ENCODE measurements around the gene POC1B. TPM values are rescaled to one million over a fixed set of nuclear protein-coding genes. Genes with fewer than 3 reads are reported as not detected.
A peak's percentile ranks its signal among the peaks of the same experiment; 100 is the strongest.

Gene POC1B
- total RNA-seq, 8 experiments from 2014 or later: 6.3 to 22.3 (median 9.7) TPM

DNA sequence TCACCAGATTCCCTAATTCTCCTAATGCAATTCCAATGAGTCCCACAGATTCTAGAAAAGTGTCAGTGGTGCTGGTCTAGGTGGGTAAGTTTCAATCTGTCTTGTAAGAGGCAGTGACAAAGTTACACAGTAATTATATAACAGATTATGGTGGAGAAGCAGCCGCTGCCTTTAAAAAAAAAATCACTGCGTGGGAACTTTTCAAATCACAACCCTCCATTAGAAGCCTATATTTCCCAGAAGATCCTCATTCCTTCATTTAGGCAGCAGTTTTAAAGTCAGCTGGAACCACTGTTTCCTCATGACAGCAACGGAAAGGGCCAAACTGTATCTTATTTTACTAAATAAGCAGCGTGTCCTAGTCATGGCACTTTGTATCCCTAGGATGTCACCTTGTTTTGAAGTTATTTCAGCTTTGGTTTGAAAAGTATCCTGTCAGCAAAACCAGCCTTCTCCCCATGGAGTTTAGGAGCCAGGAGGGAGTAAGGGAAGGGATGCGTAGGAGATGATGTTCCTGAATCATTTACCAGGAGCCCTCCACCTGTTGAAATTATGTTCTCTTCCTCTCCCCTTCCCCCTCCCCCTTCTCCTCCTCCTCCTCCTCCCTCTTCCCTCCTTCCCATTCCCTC lies 145.9 kb downstream of the POC1B start:
- 50 to 100% (median 93%) methylated on average over 1 to 5 of the region's 5 CpGs; no CpG with 5 or more reads in 2 of the 10 experiments for WGBS, 10 experiments
- peaks cover 7 to 12% of the 10 kb centered on the region in 2 donors for H3K4me1 ChIP-seq (replicated peaks in 1 of 2)
- ATAC-seq (replicated peaks in 6 of 8): no peak
- no peak overlapping the region for H3K27ac ChIP-seq
- no peak overlapping the region for H3K4me3 ChIP-seq
- in situ Hi-C loops (cut with MboI; ENCODE audit: low pct_unique_long_range_greater_than_20kb in 2 of 9, low sequenced_read_pairs in 9 of 9, unreplicated experiment in 9 of 9): no loop called here

DNA sequence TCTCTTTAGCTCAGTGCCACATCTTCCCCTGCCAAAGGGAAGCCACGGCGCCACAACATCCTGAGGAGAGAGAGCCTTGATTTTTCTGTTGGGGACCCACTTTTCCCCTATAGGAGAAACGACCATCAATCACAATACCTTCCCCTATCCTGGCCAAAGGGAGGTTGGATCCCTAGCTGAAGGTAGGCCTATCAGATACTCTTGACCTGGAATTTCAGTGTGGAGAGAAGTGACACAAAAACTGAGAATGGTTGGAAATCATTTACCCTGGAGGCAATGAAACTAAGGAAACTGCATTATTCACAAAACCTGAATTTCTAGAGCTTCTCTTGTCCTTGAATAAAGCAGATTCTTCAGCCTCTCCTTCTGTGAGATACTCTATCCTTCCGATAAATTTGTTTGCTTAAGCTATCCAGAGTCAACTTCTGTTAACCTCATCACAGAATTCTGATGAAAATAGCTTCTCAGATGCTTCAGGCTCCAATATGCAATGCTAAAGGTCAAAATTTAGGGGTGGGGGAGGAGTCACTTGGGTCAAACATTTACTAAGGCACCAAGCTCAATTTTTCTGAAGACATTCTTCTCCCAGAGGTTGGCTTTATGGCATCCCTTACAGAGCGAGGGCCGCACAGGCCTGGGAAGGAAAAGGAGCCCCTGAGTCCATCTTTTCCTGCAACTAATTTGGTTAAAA lies 146.6 kb downstream of the POC1B start:
- in situ Hi-C loops (cut with MboI; ENCODE audit: low pct_unique_long_range_greater_than_20kb in 2 of 9, low sequenced_read_pairs in 9 of 9, unreplicated experiment in 9 of 9): no loop called here
- 56 to 95% (median 71%) methylated on average over 1 to 6 of the region's 6 CpGs; no CpG with 5 or more reads in 1 of the 10 experiments for WGBS, 10 experiments
- Histone ChIP-seq H3K4me3 (no peak overlapping the region), H3K27ac (no peak overlapping the region), H3K4me1 (replicated peaks in 1 of 2) (peaks cover 5 to 10% of the 10 kb centered on the region in 2 donors)
- ATAC-seq (replicated peaks in 6 of 8): peak in 2 of 8 experiments; percentile 12 to 38

DNA sequence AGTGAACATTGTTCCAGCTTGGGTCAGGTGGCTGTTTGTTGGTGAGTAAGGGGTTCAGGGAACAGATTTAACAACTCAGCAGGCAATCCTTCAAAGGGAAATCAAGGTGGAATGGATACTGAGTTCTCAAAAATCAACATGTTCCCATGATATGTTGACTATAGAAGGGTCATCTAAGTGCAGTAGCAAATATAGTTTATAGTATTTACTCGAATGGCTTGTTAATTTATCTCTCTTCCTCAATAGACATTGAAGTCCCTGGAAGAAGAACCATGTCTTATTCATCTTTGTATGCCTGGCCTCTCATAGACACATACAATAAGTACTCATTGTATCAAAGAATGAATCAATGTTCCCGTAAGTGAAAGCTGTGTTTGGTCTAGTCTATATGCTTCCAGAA lies 149.0 kb downstream of the POC1B start:
- no peak overlapping the region for H3K27ac ChIP-seq
- 85 to 100% (median 100%) methylated on average over 1 to 2 of the region's 2 CpGs; no CpG with 5 or more reads in 3 of the 10 experiments for WGBS, 10 experiments
- H3K4me1 ChIP-seq (replicated peaks in 1 of 2): no peaks in the 10 kb centered on the region
- ATAC-seq (replicated peaks in 6 of 8): no peak
- H3K4me3 ChIP-seq: no peak overlapping the region
- in situ Hi-C loops (cut with MboI; ENCODE audit: low pct_unique_long_range_greater_than_20kb in 2 of 9, low sequenced_read_pairs in 9 of 9, unreplicated experiment in 9 of 9): no loop called here

DNA sequence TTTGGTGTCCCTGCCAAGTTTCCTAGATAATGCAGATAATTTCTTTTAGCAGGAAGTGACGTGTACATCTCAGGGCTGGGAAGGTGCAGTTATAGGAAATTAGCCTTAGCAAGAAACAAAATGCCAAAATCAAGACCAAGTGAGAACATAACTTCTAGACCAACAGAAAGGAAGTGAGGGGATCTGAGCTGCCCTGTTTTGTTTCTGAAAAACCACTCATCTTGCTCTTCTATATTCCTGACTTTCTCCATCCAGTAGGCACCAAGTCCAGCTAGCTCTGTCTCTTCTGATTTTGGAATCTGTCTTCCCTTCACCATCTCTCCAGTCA lies 149.7 kb downstream of the POC1B start:
- no peaks in the 10 kb centered on the region for H3K4me1 ChIP-seq (replicated peaks in 1 of 2)
- 80 to 100% (median 100%) methylated on average over 1 of the region's 1 CpG; no CpG with 5 or more reads in 5 of the 10 experiments for WGBS, 10 experiments
- no peak for ATAC-seq (replicated peaks in 6 of 8)
- no peak overlapping the region for H3K4me3 ChIP-seq
- in situ Hi-C loops (cut with MboI; ENCODE audit: low pct_unique_long_range_greater_than_20kb in 2 of 9, low sequenced_read_pairs in 9 of 9, unreplicated experiment in 9 of 9): no loop called here
- H3K27ac ChIP-seq: no peak overlapping the region

DNA sequence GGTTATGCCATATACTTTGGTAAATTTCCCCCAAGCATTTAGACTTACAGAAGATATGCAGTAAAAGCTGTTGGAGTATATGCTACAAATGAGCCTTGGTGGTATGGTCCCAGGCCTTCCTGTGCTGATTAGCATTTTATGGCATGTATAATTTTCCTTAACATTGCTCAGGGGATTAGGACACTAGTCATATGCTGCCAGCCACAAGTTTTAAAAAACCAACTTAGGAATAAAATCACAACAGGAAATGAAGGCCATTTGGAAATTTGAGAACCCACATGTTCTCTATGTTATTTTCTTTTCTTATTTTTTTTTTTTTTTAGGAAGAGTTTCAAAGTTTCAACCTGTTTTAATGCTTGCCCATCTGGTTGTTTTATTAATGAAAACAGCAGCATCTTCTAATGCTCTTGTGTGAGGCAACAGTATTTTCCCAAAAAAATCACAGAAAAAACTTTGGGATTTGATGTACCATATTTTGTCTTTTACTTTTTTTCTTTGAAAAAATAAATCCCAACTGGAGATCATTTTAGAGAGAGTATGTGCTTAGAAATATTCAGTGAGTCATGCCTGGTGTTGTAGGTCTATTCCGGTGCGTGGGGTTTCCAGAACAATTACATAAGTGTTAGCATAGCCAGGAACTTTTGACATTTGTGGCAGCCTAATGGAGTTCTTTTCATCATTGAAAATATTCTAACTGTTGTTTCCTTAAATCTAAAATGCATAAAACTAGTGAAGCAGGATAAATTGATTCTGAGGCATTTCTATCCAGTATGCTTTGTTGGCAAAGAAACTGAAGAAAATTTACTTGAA lies 151.9 kb downstream of the POC1B start:
- H3K27ac ChIP-seq: no peak overlapping the region
- peak in 3 of 8 experiments; percentile 80 to 94 (median 83) for ATAC-seq (replicated peaks in 6 of 8)
- WGBS, 10 experiments: 0 to 95% (median 40%) methylated on average over 2 of the region's 2 CpGs; no CpG with 5 or more reads in 2 of the 10 experiments

DNA sequence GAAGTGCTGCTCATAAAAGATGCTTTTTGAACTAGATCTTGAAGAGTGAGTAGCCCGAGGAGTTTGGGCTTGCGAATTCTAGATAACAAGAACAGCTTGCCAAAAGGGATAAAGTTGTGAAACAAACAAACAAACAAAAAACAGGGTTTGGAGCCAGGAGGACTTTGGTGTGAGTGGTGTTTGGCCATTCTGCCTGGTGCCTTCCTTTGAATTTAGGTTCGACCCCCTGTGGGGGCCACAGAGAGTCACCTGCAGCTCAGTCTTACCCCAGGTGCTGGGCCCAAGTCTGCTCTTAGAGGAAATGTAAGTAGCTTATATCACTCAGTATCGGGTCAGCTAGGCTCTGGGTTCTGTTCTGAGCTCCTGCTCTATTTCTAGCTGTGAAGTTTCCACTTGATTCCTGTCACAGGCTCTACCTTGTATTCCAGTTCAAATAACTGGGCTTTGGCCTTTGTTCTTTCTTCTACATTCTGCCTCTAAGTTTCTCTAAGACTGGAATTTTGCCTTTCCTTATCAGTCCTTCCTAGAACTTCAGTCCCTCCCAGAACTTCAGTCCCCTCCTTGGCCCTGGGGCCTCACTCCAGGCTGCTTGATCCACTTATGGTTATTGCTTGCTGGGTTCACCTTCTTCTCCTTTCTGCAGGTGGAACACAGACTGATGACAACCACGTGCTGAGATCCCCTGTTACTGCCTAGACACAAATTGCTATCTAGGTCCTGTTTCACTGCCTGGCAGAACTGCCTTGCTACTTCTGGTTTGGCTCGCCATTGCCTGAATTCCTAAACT lies 153.1 kb downstream of the POC1B start:
- in situ Hi-C loops (cut with MboI; ENCODE audit: low pct_unique_long_range_greater_than_20kb in 2 of 9, low sequenced_read_pairs in 9 of 9, unreplicated experiment in 9 of 9): no loop called here
- no peak overlapping the region for H3K27ac ChIP-seq
- WGBS, 10 experiments: 58 to 100% (median 90%) methylated on average over 2 to 5 of the region's 6 CpGs; no CpG with 5 or more reads in 2 of the 10 experiments
- ATAC-seq (replicated peaks in 6 of 8): peak in 2 of 8 experiments; percentile 7
- H3K4me3 ChIP-seq: no peak overlapping the region
- peaks cover 0 to 5% of the 10 kb centered on the region in 2 donors for H3K4me1 ChIP-seq (replicated peaks in 1 of 2)

More for the DNA sequence above, 151.9 kb downstream of the POC1B start:
- no peak overlapping the region for H3K4me3 ChIP-seq
- in situ Hi-C loops (cut with MboI; ENCODE audit: low pct_unique_long_range_greater_than_20kb in 2 of 9, low sequenced_read_pairs in 9 of 9, unreplicated experiment in 9 of 9): no loop called here
- H3K4me1 ChIP-seq (replicated peaks in 1 of 2): peaks cover 0 to 5% of the 10 kb centered on the region in 2 donors

DNA sequence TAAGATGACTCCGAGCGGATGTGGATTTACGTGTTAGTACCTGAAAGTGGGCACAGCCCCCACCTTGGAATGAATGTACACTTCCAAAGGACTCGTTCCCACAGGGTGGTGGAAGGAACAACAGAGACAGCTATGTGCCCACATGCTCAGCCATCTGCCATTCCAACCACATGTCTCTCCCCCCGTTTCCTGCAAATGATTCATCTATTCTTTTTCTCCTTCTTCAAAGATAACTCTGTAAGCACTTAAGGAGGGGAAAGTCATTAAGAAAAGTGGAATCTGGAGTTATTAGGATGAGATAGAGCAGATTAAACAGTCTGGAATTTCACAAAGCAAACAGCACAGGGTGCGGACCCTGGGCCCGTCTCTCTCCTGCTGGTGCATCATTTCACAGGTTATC lies 155.0 kb downstream of the POC1B start:
- no peak overlapping the region for H3K4me3 ChIP-seq
- in situ Hi-C loops (cut with MboI; ENCODE audit: low pct_unique_long_range_greater_than_20kb in 2 of 9, low sequenced_read_pairs in 9 of 9, unreplicated experiment in 9 of 9): no loop called here
- peak in 1 of 8 experiments; percentile 9 for ATAC-seq (replicated peaks in 6 of 8)
- no peak overlapping the region for H3K27ac ChIP-seq
- H3K4me1 ChIP-seq (replicated peaks in 1 of 2): peaks cover 0 to 5% of the 10 kb centered on the region in 2 donors
- 20 to 94% (median 72%) methylated on average over 1 to 7 of the region's 7 CpGs for WGBS, 10 experiments

DNA sequence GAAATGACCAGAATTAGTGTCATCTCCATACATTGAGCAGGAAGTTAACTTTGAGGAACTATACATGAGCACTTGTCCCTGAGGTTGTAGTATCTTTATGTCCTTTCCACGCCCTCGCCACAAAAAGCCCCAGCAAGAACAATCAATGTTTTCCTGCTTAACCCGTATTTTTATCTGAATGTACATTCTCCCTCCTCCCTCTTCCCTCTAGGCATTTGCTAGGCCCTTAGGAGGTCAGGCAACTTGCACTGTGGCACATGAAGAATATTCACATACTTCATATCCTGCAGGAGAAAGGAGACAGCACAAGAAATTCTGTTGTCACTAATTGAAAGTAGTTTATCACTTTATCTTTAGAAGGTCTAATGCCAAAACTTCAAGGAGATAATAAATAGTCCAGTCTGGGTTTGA lies 155.4 kb downstream of the POC1B start:
- H3K4me1 ChIP-seq (replicated peaks in 1 of 2): peaks cover 0 to 5% of the 10 kb centered on the region in 2 donors
- H3K4me3 ChIP-seq: no peak overlapping the region
- H3K27ac ChIP-seq: no peak overlapping the region
- in situ Hi-C loops (cut with MboI; ENCODE audit: low pct_unique_long_range_greater_than_20kb in 2 of 9, low sequenced_read_pairs in 9 of 9, unreplicated experiment in 9 of 9): no loop called here
- ATAC-seq (replicated peaks in 6 of 8): peak in 3 of 8 experiments; percentile 11 to 43 (median 15)
- WGBS, 10 experiments: 7 to 100% (median 73%) methylated on average over 1 to 3 of the region's 3 CpGs; no CpG with 5 or more reads in 2 of the 10 experiments

Other genes with a start within 250 kb of the POC1B start
- 10 to 100 TPM in 7 of 8 experiments, 1 to 10 TPM in 1; 6.8 to 67.6 (median 22.2) TPM for gene DUSP6, start 173.5 kb downstream of the POC1B start, total RNA-seq
- 1 to 10 TPM; 1.5 to 4.9 (median 2.8) TPM for gene GALNT4, start 1.3 kb downstream of the POC1B start, total RNA-seq
- 100 to 1,000 TPM in 1 of 8 experiments, 10 to 100 TPM in 7; 54.8 to 107 (median 92.3) TPM for gene ATP2B1, start 182.8 kb upstream of the POC1B start, total RNA-seq

All from motor neuron (in vitro differentiated cells).